ENCODE results near the gene RAG1.

- TF ChIP-seq CTCF (IDR thresholded peaks at IDR 0.05) (no peak), POLR2A (IDR thresholded peaks at IDR 0.05) (no peak)
Observed at GRCh38 chr11:36608491-36609199, 40.8 kb downstream of the RAG1 start.

Data from thyroid gland (tissue), 4 donors.